ENCODE results near the gene MAPRE3. TPM values are rescaled to one million over a fixed set of nuclear protein-coding genes. Genes with fewer than 3 reads are reported as not detected.

Gene MAPRE3
- total and polyA plus RNA-seq, 5 donors from 2014 or later, result 0.38 to 1.7 (median 0.68) TPM

GRCh38 chr2:27000995-27001394 lies 30.6 kb downstream of the MAPRE3 start:
- Mint-ChIP-seq H3K36me3 (no peaks in the 10 kb centered on the region), H3K4me3 (no peak overlapping the region), H3K4me1 (no peaks in the 10 kb centered on the region), H3K9me3 (no peaks in the 10 kb centered on the region), H3K27ac (peak overlapping the region in 1 of 3 donors; percentile 58), H3K27me3 (peaks cover 29% of the 10 kb centered on the region)
- Histone ChIP-seq H3K9me3 (ENCODE audit: control insufficient read depth in 2 of 2, low read length in 2 of 2) (no peaks in the 10 kb centered on the region), H3K27me3 (ENCODE audit: control insufficient read depth, insufficient read depth, low read length) (peaks cover 2% of the 10 kb centered on the region), H3K4me3 (ENCODE audit: low read depth, low read length) (no peak overlapping the region), H3K27ac (ENCODE audit: insufficient read depth, low read length, poor library complexity, severe bottlenecking) (no peak overlapping the region), H3K4me1 (ENCODE audit: control insufficient read depth, insufficient read depth, low read length, poor library complexity, severe bottlenecking) (no peaks in the 10 kb centered on the region), H3K36me3 (ENCODE audit: control insufficient read depth, insufficient read depth, low read length) (no peaks in the 10 kb centered on the region)
- ATAC-seq (ENCODE audit: low read depth in 2 of 2), result no peak
- DNase-seq, result no peak

- Histone ChIP-seq H3K4me3 (ENCODE audit: low read depth, low read length) (no peak overlapping the region), H3K4me1 (ENCODE audit: control insufficient read depth, insufficient read depth, low read length, poor library complexity, severe bottlenecking) (no peaks in the 10 kb centered on the region), H3K27ac (ENCODE audit: insufficient read depth, low read length, poor library complexity, severe bottlenecking) (no peak overlapping the region), H3K27me3 (ENCODE audit: control insufficient read depth, insufficient read depth, low read length) (peaks cover 2% of the 10 kb centered on the region), H3K36me3 (ENCODE audit: control insufficient read depth, insufficient read depth, low read length) (no peaks in the 10 kb centered on the region), H3K9me3 (ENCODE audit: control insufficient read depth in 2 of 2, low read length in 2 of 2) (no peaks in the 10 kb centered on the region)
- H3K27ac Mint-ChIP-seq, result no peak overlapping the region
- H3K9me3 Mint-ChIP-seq, result no peaks in the 10 kb centered on the region
- ATAC-seq (ENCODE audit: low read depth in 2 of 2) (no peak), DNase-seq (no peak)
- no peaks in the 10 kb centered on the region for H3K36me3 Mint-ChIP-seq
- peaks cover 24% of the 10 kb centered on the region for H3K27me3 Mint-ChIP-seq
- H3K4me3 Mint-ChIP-seq, result no peak overlapping the region
- no peaks in the 10 kb centered on the region for H3K4me1 Mint-ChIP-seq
Measured at GRCh38 chr2:27001950-27002349, 31.5 kb downstream of the MAPRE3 start.

GRCh38 chr2:27003007-27003406 lies 32.6 kb downstream of the MAPRE3 start:
- H3K36me3 Mint-ChIP-seq, result no peaks in the 10 kb centered on the region
- Histone ChIP-seq H3K27ac (ENCODE audit: insufficient read depth, low read length, poor library complexity, severe bottlenecking) (no peak overlapping the region), H3K36me3 (ENCODE audit: control insufficient read depth, insufficient read depth, low read length) (no peaks in the 10 kb centered on the region), H3K27me3 (ENCODE audit: control insufficient read depth, insufficient read depth, low read length) (peaks cover 2% of the 10 kb centered on the region), H3K4me3 (ENCODE audit: low read depth, low read length) (no peak overlapping the region), H3K9me3 (ENCODE audit: control insufficient read depth in 2 of 2, low read length in 2 of 2) (no peaks in the 10 kb centered on the region), H3K4me1 (ENCODE audit: control insufficient read depth, insufficient read depth, low read length, poor library complexity, severe bottlenecking) (no peaks in the 10 kb centered on the region)
- H3K9me3 Mint-ChIP-seq, result no peaks in the 10 kb centered on the region
- peaks cover 19% of the 10 kb centered on the region for H3K27me3 Mint-ChIP-seq
- H3K4me3 Mint-ChIP-seq, result no peak overlapping the region
- no peak for DNase-seq
- no peak overlapping the region for H3K27ac Mint-ChIP-seq
- ATAC-seq (ENCODE audit: low read depth in 2 of 2), result no peak
- H3K4me1 Mint-ChIP-seq, result no peaks in the 10 kb centered on the region

- H3K27ac Mint-ChIP-seq, result no peak overlapping the region
- H3K4me1 Mint-ChIP-seq, result no peaks in the 10 kb centered on the region
Measured at GRCh38 chr2:27003857-27004256, 33.4 kb downstream of the MAPRE3 start.

GRCh38 chr2:27006602-27007415 lies 36.4 kb downstream of the MAPRE3 start:
- ATAC-seq (ENCODE audit: low read depth in 2 of 2), result no peak
- peaks cover 12% of the 10 kb centered on the region for H3K27me3 Mint-ChIP-seq
- H3K4me1 ChIP-seq (ENCODE audit: control insufficient read depth, insufficient read depth, low read length, poor library complexity, severe bottlenecking), result no peaks in the 10 kb centered on the region
- no peaks in the 10 kb centered on the region for H3K9me3 Mint-ChIP-seq
- H3K4me1 Mint-ChIP-seq, result peaks cover 0 to 5% (median under 1%) of the 10 kb centered on the region in 4 donors
- no peak overlapping the region for H3K27ac ChIP-seq (ENCODE audit: insufficient read depth, low read length, poor library complexity, severe bottlenecking)
- no peak overlapping the region for H3K4me3 Mint-ChIP-seq
- H3K36me3 ChIP-seq (ENCODE audit: control insufficient read depth, insufficient read depth, low read length), result no peaks in the 10 kb centered on the region
- peaks cover 4% of the 10 kb centered on the region for H3K27me3 ChIP-seq (ENCODE audit: control insufficient read depth, insufficient read depth, low read length)
- peaks cover 5% of the 10 kb centered on the region for H3K36me3 Mint-ChIP-seq
- H3K27ac Mint-ChIP-seq, result no peak overlapping the region
- H3K9me3 ChIP-seq (ENCODE audit: control insufficient read depth in 2 of 2, low read length in 2 of 2), result no peaks in the 10 kb centered on the region
- no peak for DNase-seq
- no peak overlapping the region for H3K4me3 ChIP-seq (ENCODE audit: low read depth, low read length)

More at GRCh38 chr2:27003857-27004256, 33.4 kb downstream of the MAPRE3 start:
- Histone ChIP-seq H3K4me3 (ENCODE audit: low read depth, low read length) (no peak overlapping the region), H3K36me3 (ENCODE audit: control insufficient read depth, insufficient read depth, low read length) (no peaks in the 10 kb centered on the region), H3K27me3 (ENCODE audit: control insufficient read depth, insufficient read depth, low read length) (peaks cover 4% of the 10 kb centered on the region), H3K9me3 (ENCODE audit: control insufficient read depth in 2 of 2, low read length in 2 of 2) (no peaks in the 10 kb centered on the region), H3K27ac (ENCODE audit: insufficient read depth, low read length, poor library complexity, severe bottlenecking) (no peak overlapping the region), H3K4me1 (ENCODE audit: control insufficient read depth, insufficient read depth, low read length, poor library complexity, severe bottlenecking) (no peaks in the 10 kb centered on the region)
- H3K27me3 Mint-ChIP-seq, result peaks cover 19% of the 10 kb centered on the region
- H3K36me3 Mint-ChIP-seq, result no peaks in the 10 kb centered on the region
- H3K9me3 Mint-ChIP-seq, result no peaks in the 10 kb centered on the region
- DNase-seq (no peak), ATAC-seq (ENCODE audit: low read depth in 2 of 2) (no peak)
- H3K4me3 Mint-ChIP-seq, result no peak overlapping the region

GRCh38 chr2:27007416-27008374 lies 37.3 kb downstream of the MAPRE3 start:
- no peaks in the 10 kb centered on the region for H3K9me3 ChIP-seq (ENCODE audit: control insufficient read depth in 2 of 2, low read length in 2 of 2)
- no peak overlapping the region for H3K4me3 ChIP-seq (ENCODE audit: low read depth, low read length)
- H3K36me3 Mint-ChIP-seq, result peaks cover 5% of the 10 kb centered on the region
- DNase-seq (no peak), ATAC-seq (ENCODE audit: low read depth in 2 of 2) (no peak)
- H3K4me1 Mint-ChIP-seq, result peaks cover 0 to 5% (median under 1%) of the 10 kb centered on the region in 4 donors
- no peaks in the 10 kb centered on the region for H3K36me3 ChIP-seq (ENCODE audit: control insufficient read depth, insufficient read depth, low read length)
- H3K27ac Mint-ChIP-seq, result no peak overlapping the region
- H3K4me3 Mint-ChIP-seq, result no peak overlapping the region
- no peaks in the 10 kb centered on the region for H3K9me3 Mint-ChIP-seq
- peaks cover 8% of the 10 kb centered on the region for H3K27me3 Mint-ChIP-seq
- no peaks in the 10 kb centered on the region for H3K4me1 ChIP-seq (ENCODE audit: control insufficient read depth, insufficient read depth, low read length, poor library complexity, severe bottlenecking)
- peaks cover 4% of the 10 kb centered on the region for H3K27me3 ChIP-seq (ENCODE audit: control insufficient read depth, insufficient read depth, low read length)
- H3K27ac ChIP-seq (ENCODE audit: insufficient read depth, low read length, poor library complexity, severe bottlenecking), result no peak overlapping the region

GRCh38 chr2:27008678-27009077 lies 38.2 kb downstream of the MAPRE3 start:
- H3K4me3 ChIP-seq (ENCODE audit: low read depth, low read length), result no peak overlapping the region
- no peaks in the 10 kb centered on the region for H3K9me3 Mint-ChIP-seq
- peaks cover 3% of the 10 kb centered on the region for H3K27me3 ChIP-seq (ENCODE audit: control insufficient read depth, insufficient read depth, low read length)
- no peak overlapping the region for H3K27ac Mint-ChIP-seq
- no peaks in the 10 kb centered on the region for H3K4me1 ChIP-seq (ENCODE audit: control insufficient read depth, insufficient read depth, low read length, poor library complexity, severe bottlenecking)
- peaks cover 8% of the 10 kb centered on the region for H3K27me3 Mint-ChIP-seq
- no peak overlapping the region for H3K4me3 Mint-ChIP-seq
- H3K36me3 ChIP-seq (ENCODE audit: control insufficient read depth, insufficient read depth, low read length), result no peaks in the 10 kb centered on the region
- peaks cover 5% of the 10 kb centered on the region for H3K36me3 Mint-ChIP-seq
- no peak overlapping the region for H3K27ac ChIP-seq (ENCODE audit: insufficient read depth, low read length, poor library complexity, severe bottlenecking)
- peaks cover 0 to 5% (median under 1%) of the 10 kb centered on the region in 4 donors for H3K4me1 Mint-ChIP-seq
- ATAC-seq (ENCODE audit: low read depth in 2 of 2), result no peak
- DNase-seq, result no peak
- no peaks in the 10 kb centered on the region for H3K9me3 ChIP-seq (ENCODE audit: control insufficient read depth in 2 of 2, low read length in 2 of 2)
